ENCODE measurements around the gene SIN3A. TPM values are rescaled to one million over a fixed set of nuclear protein-coding genes. Genes with fewer than 3 reads are reported as not detected.

The SIN3A gene
- total and polyA plus RNA-seq, 2 donors: 34.2 to 50.3 TPM

Small RNA genes within 50 kb of the gene (small RNA-seq; reads per million reads assigned to genes)
- gene AC105036.2: not detected

Other genes starting within 250 kb of the SIN3A start
- gene C15orf39, start 249.8 kb downstream of the SIN3A start, total RNA-seq: 4.3 TPM
- gene C15orf39, start 249.8 kb downstream of the SIN3A start, polyA plus RNA-seq: 26.4 TPM
- not detected for gene GOLGA6C, start 193.4 kb downstream of the SIN3A start, total RNA-seq
- gene GOLGA6C, start 193.4 kb downstream of the SIN3A start, polyA plus RNA-seq: not detected
- gene GOLGA6D, start 168.9 kb downstream of the SIN3A start, total RNA-seq: not detected
- gene GOLGA6D, start 168.9 kb downstream of the SIN3A start, polyA plus RNA-seq: not detected
- 15.9 TPM for gene COMMD4, start 115.6 kb downstream of the SIN3A start, total RNA-seq
- 76.2 TPM for gene COMMD4, start 115.6 kb downstream of the SIN3A start, polyA plus RNA-seq
- gene NEIL1, start 104.7 kb downstream of the SIN3A start, total RNA-seq: 10.9 TPM
- gene NEIL1, start 104.7 kb downstream of the SIN3A start, polyA plus RNA-seq: 21.3 TPM
- 78.2 TPM for gene MAN2C1, start 83.1 kb downstream of the SIN3A start, total RNA-seq
- 113 TPM for gene MAN2C1, start 83.1 kb downstream of the SIN3A start, polyA plus RNA-seq
- gene PTPN9, start 127.6 kb upstream of the SIN3A start, total RNA-seq: 26.6 TPM
- gene PTPN9, start 127.6 kb upstream of the SIN3A start, polyA plus RNA-seq: 22.6 TPM
- 25.1 TPM for gene SNUPN, start 174.0 kb upstream of the SIN3A start, total RNA-seq
- 23.6 TPM for gene SNUPN, start 174.0 kb upstream of the SIN3A start, polyA plus RNA-seq
- 30.1 TPM for gene IMP3, start 188.5 kb upstream of the SIN3A start, total RNA-seq
- 62.5 TPM for gene IMP3, start 188.5 kb upstream of the SIN3A start, polyA plus RNA-seq
- 11.1 TPM for gene SNX33, start 196.2 kb upstream of the SIN3A start, total RNA-seq
- 25.8 TPM for gene SNX33, start 196.2 kb upstream of the SIN3A start, polyA plus RNA-seq